Fibroblast of skin of back (primary cell): ENCODE data around the gene USP3.

Experiments used
- DNase-seq: peaks from one replicate; pipeline ENCODE4 v3.0.0-alpha.2; 2013

The USP3 gene

DNA sequence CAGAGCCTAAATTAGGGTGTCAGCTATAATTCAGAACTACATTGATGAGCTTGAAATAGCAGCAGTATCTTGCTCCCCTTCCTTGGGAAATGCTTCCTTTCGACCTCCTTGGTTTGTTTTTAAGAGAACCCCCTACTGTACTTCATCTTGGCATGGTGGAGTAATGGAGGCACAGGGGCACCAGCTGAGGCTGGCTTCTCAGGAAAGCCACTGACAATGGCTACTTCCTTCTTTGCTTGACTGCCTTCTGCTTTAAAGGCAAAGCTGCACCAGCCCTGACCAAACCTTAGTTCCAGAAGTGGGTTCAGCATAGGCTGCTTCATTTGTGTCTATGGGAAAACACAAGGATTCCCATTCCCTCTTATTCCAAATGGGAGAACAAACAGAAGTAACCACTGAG, 91.3 kb downstream of the USP3 start:
- DNase-seq = no peak

DNA sequence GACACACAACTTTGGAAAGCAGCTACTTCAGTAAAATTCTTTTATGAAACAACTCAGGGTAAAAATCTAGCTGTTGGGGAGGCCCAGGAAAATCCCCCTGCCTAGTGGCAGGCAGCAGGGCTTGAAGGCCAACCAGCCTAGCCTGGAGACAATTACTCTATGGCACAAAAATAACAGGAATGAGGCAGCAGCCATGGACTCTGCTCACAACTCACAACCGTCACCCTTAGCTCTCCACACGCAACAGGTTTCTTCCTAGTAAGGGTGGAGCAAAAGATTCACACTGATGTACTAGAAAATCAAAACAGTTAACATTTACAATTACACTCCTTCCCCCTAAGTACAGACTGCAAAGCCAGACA, 92.3 kb downstream of the USP3 start:
- DNase-seq = peak; percentile 71

DNA sequence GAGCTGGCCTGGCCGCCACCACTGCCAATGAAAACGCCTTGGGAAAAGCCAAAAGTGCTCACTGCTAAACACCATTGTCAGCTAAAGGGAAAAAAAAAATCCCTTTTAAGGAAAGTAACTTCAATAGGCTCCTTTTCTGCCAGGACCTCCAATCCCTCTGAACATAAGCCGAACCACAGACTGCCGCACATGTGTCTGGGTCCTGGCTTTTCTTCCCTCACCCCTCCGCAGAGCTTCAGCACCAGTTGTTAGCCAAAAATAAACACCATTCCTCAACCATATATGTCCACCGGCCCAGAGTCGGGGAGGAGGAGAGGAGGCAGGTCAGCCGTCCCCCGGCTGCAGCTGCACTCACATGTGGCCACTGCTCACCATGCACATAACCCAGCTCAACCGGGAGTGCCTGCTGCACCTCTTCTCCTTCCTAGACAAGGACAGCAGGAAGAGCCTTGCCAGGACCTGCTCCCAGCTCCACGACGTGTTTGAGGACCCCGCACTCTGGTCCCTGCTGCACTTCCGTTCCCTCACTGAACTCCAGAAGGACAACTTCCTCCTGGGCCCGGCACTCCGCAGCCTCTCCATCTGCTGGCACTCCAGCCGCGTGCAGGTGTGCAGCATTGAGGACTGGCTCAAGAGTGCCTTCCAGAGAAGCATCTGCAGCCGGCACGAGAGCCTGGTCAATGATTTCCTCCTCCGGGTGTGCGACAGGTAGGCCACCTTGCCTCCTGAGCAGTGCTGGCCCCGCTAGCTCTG, 92.8 kb downstream of the USP3 start, which contains the start of gene FBXL22:
Gene FBXL22 (plus strand): TSS at position 350 of the 753 bp plus-strand sequence. CDS start 6 bp downstream, at position 356.
- DNase-seq = peak; percentile 80

DNA sequence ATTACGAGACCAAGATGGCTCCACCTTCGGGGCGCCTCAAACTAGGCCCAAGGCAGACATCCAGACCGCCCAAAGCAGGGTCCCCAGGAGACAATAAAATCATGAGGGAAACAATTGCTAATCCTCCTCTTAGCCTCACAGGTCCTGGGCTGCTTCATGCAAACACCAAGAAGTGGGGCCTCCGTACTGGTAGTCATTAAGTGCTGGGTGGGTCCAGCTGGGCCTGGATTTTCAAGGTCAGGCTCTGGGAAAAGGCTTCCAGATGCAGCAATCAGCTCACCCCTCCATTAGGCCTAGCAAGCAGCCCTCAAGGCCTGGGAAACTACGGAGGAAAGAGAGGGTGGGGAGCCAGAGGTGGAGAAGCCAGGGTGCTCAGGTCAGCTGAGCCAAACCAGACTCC, 93.4 kb downstream of the USP3 start:
- DNase-seq = no peak

DNA sequence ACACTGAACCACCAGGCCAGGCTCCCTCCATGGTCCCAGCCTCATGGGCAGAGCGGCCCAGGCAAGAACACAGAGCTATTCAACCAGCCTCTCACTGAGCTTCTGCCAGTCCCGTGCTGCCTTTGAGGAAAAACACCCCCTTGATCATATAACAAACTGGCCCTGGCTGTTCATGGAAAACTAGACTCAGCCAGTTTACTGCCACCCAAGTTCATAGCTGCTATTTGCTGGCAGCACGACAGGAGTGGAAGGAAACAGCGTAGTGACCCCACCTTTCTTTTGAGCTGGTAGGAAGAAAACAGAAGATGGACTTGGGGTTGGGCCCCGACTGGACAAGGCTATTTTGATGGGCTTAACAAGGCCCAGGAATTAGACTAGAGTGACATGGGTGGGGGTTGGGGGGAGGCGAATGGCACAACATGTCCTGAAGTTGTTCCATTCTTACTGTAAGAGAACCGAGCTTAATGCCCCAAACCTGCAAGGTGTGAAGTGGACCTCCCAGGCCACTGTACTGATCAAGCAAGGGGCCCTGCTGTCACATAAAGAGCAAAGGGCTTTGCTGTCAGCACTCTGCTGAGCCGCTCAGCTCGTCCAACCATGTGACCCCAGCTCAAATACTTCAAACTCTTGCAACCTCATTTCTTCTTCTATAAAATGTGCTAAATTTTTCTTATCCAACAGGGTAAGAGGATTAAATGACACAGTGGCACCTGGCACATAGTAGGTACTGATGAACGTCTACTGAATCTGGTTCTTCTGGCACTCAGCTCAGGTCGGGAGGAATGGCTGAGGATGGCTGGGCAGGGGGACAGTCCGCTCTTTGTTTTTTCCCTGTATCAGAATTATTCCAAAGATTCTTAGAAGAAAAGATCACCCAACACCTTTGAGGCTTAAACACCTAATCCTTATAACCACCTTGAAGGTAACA, 94.3 kb downstream of the USP3 start:
- DNase-seq = peak; percentile 20

DNA sequence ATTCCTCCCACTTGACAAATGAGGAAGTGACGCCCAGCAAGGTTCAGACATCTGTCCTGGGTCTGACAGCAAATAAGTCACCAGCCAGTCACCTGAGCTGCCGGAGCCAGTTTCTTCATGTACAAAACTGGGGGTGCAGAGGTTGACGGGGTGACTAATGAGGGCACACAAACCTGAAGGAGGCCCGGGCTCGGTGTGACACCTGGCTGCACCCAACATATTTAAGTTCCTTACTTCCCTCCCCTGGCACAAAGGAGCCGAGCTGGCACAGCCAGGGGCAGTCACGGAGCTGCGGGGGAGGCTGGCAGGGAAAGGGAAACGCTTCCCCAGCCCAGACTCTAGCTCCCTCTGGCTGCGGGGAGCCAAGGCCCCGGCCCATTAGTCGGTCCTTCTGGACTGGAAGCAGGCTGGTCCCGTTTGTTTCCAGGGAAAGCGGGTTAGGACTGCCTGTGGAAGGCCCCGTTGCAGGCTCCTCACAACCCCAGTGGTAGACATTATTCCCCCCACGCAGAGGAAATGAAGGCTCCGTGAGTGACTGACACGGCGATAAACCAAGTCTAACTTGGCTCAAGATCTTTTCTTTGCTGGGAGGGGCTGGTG, 95.1 kb downstream of the USP3 start:
- peak; percentile 27 for DNase-seq

DNA sequence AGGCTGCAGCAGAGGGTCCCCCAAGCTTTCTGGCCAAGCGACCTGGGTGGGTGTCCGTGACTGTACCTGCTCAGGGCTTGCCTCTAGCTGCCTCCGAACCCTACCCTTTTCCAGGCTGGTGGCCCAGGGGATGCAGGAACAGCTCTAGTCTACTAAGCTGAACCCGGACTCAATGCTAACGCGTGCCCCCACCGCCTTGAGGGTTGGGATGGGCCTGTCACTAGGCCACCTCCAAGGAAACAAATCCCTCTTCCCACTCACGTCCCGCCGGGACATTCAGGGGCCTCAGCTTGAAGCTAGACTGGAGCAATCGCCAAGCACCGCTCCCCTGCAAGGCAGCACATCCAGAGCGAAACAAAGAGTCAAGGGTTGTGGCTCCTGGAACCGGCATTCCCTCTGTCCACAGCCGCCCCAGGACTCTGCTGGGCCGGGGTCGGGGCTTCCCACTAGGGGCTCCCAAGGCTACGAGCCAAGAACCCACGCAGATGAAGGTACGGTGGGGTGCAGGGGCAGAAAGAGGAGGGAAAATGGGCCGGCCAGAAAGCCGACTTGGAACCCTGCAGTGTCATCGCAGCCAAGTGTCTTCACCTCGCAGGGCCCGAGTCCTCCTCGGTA, 95.7 kb downstream of the USP3 start:
- peak; percentile 6 for DNase-seq

DNA sequence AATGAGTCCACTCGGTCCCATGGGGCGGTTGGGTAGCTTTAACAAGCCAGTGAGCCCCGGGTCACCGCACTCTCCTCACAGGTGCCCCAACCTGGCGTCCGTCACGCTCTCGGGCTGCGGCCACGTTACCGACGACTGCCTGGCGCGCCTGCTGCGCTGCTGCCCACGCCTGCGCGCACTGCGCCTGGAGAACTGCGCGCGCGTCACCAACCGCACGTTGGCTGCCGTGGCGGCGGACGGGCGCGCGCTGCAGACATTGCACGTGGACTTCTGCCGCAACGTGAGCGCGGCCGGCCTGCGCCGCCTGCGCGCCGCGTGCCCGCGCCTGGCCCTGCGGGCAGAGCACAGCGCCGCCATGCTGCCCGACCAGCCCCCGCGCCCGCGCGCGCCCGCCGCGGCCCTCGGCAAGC, 96.2 kb downstream of the USP3 start:
- peak; percentile 92 for DNase-seq

DNA sequence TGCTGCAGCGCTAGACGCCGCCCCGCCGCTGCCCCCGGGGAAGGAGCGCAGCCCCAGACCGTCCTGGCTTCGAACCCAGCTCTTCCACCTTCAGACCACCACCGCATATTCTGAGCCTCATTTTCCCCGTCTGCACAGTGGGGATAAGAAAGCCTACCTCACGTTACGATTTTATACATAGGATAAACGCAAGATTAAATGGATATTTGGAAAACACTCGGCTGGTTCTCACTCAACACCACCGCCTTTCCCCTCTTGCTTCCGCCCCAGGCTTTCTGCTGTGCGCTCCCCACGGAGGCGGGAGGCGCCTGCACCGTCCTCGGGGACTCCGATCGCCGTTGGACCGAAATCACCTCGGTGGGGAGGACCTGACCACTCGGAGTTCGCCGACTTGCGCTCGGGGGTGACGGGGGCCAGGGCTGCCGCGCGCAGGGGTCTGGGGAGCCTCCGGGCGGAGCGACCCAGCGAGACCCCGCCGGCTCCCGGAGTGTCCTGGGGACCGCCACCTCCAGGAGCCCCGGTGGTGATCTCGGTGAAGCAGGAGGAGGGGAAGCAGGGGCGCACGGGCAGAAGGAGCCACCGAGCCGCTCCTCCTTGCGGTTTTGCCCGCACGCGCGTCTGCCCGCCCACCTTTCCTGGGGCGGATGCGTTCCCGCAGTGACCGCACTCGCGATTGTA, 96.8 kb downstream of the USP3 start:
- DNase-seq = peak; percentile 19

DNA sequence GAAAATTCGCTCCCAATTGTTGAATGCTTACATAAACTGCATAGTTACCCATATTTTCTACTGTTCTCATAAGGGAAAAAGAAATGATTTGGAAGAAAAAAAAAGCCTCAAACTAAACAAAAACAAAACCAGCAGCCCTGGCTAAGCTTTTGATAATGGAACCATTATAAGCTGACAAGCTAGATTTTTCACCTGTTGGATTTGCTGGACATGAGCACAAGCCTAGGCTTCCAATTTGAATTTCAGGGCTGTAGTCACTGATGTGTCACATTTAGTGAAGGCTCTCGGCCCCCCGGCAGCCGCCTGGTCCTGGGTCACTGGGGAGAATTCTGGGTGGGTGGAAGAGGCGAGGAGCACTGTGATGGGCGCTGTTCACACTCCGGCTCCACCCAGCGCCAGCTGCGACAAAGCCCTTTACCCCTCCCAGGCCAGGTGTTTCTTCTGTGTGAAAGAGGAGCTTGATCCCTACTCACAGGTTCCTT, 97.4 kb downstream of the USP3 start:
- DNase-seq = no peak

DNA sequence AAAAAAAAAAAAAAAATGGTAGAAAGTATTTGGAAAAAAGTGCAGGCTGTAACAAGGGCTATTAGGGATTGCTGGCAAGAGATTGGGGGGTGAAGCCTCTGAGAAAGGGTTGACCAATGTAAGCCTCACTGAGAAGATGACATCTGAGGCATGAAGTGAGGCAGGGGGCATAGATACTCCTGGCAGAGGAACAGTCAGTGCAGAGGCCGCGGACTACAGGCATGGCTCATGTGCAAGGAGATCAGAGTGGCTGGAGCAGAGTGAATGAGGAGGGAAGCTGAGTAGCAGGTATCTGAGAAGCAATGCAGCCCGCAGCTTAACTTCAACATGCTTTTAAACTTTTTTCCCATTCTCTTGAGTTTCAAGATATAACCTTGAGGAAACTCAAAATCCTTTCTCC, 98.2 kb downstream of the USP3 start:
- DNase-seq = no peak

DNA sequence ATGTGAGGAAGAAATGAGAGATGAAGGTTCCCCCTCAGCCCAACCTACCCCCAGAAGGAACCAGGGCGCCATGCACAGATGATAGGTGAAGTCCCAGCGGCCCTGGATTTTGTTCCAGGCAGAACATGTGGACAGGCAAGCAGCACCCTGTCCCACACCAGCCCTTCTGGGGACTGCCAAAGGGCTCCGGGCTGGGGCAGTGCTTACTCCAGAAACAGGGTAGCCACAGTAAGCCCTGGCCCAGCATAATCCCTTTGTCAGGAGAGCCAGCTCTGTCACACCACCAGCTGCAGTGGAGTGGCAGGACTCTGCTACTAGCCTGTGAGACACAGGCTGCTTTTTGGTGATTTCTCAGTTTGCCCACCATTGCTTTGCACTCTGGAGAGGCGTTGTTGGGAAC, 99.1 kb downstream of the USP3 start:
- no peak for DNase-seq

DNA sequence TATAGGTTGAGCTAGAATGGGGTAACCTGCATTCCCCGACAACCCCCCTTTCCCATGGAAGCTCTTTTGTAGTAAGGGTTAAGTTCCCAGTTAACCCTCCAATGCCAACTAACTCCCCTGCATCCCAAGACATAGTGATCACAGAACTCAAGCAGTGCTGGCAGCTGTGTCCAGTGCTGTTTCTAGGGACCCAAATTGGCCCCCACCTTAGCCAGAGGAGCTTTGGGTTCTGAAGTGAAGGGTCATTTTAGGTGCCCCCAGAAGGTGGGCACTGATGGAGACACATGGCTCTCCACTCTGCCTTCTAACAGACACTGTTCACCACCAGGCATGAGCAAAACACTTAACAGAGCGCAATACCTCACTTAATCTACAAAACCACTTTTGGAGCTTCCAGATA, 99.9 kb downstream of the USP3 start:
- no peak for DNase-seq

DNA sequence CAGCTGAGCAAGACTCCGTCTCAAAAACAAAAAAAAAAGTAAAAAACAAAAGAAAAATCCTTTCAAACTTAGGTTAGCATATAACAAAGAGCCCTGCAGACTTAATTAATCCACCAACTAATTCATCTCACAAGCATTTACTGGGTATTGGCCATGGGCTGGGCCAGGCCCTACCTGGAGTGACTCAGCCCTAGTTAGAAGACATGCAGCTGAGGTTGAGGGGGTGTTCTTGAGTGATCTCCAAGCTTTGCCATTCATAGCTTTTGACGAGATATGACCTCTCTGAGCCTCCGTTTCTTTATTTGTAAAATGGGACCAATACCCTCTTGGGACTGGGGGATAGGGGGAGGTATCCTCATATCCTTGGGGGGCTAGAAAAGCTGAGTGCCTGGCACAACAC, 100.6 kb downstream of the USP3 start:
- DNase-seq = no peak

DNA sequence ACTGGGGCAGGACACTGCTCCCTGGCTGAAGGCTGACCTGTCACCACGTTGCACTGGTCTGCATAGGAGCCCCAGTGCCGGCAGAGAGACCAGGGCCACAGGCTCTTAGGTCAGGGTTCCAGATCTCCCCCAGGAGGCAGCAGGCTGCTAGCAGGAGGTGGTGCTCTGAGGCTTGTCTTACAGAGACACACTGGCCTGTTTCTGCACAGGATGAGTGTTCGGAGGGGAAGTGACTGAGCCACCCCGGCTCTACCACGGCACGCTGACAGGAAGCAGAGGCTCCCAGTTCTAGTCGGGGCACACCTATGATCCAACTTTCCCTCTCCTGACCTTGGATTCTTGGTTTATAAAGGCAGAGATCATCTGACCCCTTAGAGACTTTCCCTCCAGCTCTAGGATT, 101.4 kb downstream of the USP3 start:
- DNase-seq = no peak

DNA sequence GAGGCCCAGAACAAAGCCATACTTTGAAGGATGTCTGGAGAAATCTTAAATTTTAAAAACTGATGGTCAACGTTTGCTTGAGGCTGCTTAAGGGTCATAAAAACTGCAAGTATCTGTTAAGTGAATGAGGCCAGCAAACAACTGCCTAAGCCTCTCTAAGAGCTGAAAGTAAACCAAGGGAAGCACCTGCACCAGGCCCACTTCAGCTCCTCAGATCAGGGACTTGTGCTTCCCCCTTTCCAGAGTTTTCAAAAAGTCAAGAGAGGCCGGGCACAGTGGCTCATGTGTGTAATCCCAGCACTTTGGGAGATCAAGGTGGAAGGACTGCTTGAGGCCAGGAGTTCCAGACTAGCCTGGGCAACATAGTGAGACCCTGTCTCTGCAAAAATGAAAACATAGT, 101.9 kb downstream of the USP3 start:
- DNase-seq = no peak

DNA sequence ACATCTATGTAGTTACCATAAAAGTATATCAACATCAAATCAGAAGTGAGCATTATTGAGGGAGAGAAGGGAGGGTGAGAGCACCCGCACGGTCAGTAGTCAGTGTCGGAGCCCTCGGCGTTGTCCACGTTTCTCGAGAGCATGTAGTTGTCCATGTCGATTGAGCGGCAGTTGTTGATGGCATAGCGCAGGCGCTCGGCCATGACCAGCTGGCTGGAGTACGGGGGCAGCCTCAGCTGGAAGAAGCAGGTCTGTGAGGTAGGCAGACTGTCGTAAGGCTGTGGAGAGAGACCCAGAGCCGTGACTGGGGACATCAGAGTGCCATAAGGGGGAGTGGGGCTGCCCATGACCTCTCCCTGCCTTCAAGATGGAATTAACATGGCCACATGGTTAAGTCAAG, 104.6 kb downstream of the USP3 start:
- no peak for DNase-seq

DNA sequence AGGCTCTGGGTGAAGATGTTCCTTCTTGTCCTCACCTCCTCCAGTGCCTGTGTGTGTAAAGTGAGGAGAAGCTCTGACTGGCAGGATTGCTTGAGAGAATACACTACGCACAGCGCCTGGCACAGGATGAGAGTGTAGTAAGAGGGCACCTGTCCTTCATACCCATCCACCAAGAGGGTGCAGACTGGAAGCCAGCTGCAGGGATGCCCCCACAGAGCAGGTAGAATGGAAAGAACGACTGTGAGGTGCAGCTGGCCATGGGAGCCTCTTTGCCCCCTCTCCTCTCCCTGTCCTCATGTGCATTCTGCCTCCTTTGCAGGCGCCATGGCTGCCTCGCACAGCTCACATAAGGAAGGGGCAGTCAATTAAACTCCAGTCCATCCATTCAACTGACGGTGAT, 105.1 kb downstream of the USP3 start:
- no peak for DNase-seq

DNA sequence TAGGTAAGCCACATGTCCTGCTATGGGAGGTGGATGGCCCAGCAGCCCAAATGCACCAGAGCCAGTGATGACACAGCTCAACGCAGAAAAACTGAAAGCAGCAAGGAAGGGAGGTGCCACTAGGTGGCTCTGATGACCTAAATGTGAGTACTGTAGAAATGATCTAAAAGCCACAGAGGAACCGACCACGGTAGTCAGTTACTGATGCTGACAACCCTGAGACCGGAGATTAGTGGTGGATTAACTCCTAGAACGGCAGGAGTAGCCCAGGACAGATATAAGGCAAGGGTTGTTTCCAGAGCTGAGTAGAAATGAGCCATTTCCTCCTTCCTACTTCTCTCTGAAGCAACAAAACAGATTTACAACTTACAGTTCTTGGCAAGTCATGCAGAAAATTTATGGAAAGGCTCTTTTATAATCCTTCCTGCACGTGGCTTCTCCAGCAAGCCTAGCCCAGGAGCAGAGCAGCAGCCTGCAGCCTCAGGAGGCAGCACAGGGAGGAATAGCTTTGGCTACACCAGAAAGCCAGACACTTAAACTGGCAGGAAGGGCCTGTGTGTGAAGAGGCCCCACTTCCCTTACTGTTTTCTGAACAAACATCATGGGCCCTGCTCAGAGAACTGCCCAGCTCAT, 105.9 kb downstream of the USP3 start:
- DNase-seq = peak; percentile 81

DNA sequence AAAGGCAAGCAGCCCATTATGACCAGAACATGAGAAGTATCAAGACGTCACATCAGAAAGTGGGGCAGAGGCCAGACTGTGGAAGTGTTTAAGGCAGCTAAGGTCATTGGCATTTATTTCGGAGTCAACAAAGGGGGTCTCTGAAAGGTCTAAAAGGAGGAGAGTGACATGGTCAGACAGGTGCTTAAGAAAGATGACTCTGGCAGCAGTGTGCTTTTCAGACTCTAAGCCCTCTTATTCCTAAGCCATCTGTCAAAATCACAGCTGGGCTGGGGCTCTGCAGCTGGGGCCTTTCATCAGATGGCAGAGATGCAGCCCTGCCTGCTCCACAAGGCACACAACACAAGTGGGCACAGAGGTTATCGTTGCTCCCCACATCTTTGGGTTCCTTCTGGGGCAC, 106.8 kb downstream of the USP3 start:
- no peak for DNase-seq

DNA sequence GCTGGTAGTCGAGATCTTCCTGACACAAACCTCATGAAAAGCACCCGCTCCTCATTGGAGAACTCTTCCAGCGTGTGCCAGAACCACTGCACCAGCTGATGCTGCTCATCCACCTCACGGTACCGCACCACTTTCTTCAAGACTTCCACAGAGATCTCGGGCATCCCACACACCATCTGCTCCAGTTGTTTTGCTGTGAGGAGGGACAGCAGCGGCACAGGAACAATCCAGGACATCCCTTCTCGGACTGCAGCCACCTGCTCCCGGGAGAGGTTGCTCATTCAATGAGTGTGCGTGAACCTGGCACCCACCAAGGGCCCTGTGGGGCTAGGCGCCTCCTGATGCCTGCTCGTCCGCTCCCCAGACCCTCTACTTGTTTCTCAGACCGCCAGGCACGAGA, 107.9 kb downstream of the USP3 start:
- no peak for DNase-seq

DNA sequence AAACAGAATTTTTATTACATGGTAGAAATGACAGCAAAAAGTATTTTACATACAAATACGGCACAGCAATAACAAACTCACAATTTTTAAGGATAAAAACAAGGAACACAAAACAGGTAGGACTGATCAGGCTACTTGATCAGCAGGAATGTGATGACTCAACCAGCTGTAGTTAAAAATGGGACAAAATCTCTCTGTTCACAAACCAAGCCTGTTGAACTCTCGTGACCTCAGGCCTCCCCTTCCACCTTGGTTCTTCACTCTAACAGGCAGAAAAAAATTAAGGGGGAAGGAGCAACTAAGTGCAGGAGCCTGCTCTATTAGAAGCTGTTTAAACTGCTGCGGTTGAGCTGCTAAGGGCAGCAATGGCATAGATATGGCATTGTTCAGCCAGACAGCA, 111.5 kb downstream of the USP3 start:
- DNase-seq = no peak
